B cell (primary cell): ENCODE results near the gene AP3D1. TPM values are rescaled to one million over a fixed set of nuclear protein-coding genes. Genes with fewer than 3 reads are reported as not detected.

Source experiments
- ATAC-seq: fragments of 200-7000 bp; cut with Tn5 transposase; one replicate; pipeline ENCODE4 v1.10.0; 2021; ENCODE audit warnings: low read depth, mild to moderate bottlenecking, moderate number of reproducible peaks, moderate library complexity
- CTCF ChIA-PET: fragments of 350-600 bp; sonication (Branson Sonifier 250); formaldehyde crosslinking; loops from one replicate; lab custom pipeline; 2021; ENCODE audit warnings: antibody characterized with exemption, inconsistent platforms; lab: Charles Lee
- POLR2A ChIA-PET: fragments of 350-600 bp; sonication (Branson Sonifier 250); formaldehyde crosslinking; loops from one replicate; lab custom pipeline; 2021; ENCODE audit warnings: antibody characterized with exemption; lab: Charles Lee
- DNase-seq: peaks from one replicate; pipeline ENCODE4 v3.0.0; 2013
- H2AFZ ChIP-seq: 2 replicates; pipeline ENCODE4 v1.6.1; 2012; ENCODE audit warnings: mild to moderate bottlenecking, low read depth, low read length; ENCODE audit not compliant: insufficient read depth, poor library complexity, severe bottlenecking
- H3K27ac ChIP-seq, 2 donors: 1 replicate in 1 of 2; 2 replicates in 1 of 2; pipeline ENCODE4 v1.5.1; 2012 to 2013; ENCODE audit warnings: low read length in 2 of 2, mild to moderate bottlenecking in 2 of 2, moderate library complexity in 1 of 2
- H3K27me3 ChIP-seq, 4 experiments: fragments of 200-600 bp in 1 of 4; sonication (generic) in 1 of 4; replicated peaks in 1 of 4; 1 replicate in 2 of 4; 2 replicates in 2 of 4; pipeline versions ENCODE4 v1.6.1 to v1.7.0; 2013 to 2016; ENCODE audit warnings: low read length in 3 of 4, mild to moderate bottlenecking in 2 of 4, mixed read lengths in 1 of 4, moderate library complexity in 1 of 4; ENCODE audit not compliant: insufficient read depth in 4 of 4, control insufficient read depth in 3 of 4; ENCODE audit errors: control extremely low read depth in 1 of 4
- H3K36me3 ChIP-seq, 2 experiments: replicated peaks in 1 of 2; 1 replicate in 1 of 2; 2 replicates in 1 of 2; pipeline versions ENCODE4 v1.6.1 to v1.7.1; 2013; ENCODE audit warnings: low read length in 1 of 2; ENCODE audit not compliant: insufficient read depth in 2 of 2, control insufficient read depth in 1 of 2; ENCODE audit errors: control extremely low read depth in 1 of 2, extremely low read depth in 1 of 2
- H3K4me1 ChIP-seq, 2 donors: fragments of 200-600 bp in 1 of 2; sonication (generic) in 1 of 2; 1 replicate in 1 of 2; 2 replicates in 1 of 2; pipeline versions ENCODE4 v1.5.1 to v1.6.1; 2013 to 2017; ENCODE audit warnings: low read length in 2 of 2; ENCODE audit not compliant: control insufficient read depth in 2 of 2, insufficient read depth in 2 of 2
- H3K4me2 ChIP-seq: replicated peaks from 2 replicates; pipeline ENCODE3; 2012; ENCODE audit warnings: mild to moderate bottlenecking, low read depth, low read length; ENCODE audit not compliant: poor library complexity, severe bottlenecking
- H3K4me3 ChIP-seq, 5 experiments: fragments of 200-600 bp in 1 of 5; sonication (generic) in 1 of 5; 1 replicate in 3 of 5; 2 replicates in 2 of 5; pipeline versions ENCODE4 v1.5.1 to v1.7.0; 2011 to 2016; ENCODE audit warnings: low read length in 4 of 5, mild to moderate bottlenecking in 4 of 5, low read depth in 2 of 5, control low read depth in 1 of 5, moderate library complexity in 1 of 5; ENCODE audit not compliant: insufficient read depth in 1 of 5; ENCODE audit errors: control extremely low read depth in 1 of 5, extremely low read depth in 1 of 5
- H3K79me2 ChIP-seq: fragments of 200-600 bp; sonication (generic); one replicate; pipeline ENCODE4 v1.6.0; 2016; ENCODE audit warnings: low read length; ENCODE audit not compliant: control insufficient read depth, insufficient read depth
- H3K9ac ChIP-seq: fragments of 200-600 bp; sonication (generic); 2 replicates; pipeline ENCODE4 v1.6.1; 2017; ENCODE audit warnings: mild to moderate bottlenecking, low read length, moderate library complexity
- H3K9me3 ChIP-seq, 3 donors: one replicate each; pipeline versions ENCODE4 v1.6.1 to v1.7.1; 2013; ENCODE audit warnings: low read length in 2 of 3; ENCODE audit not compliant: control insufficient read depth in 2 of 3, insufficient read depth in 1 of 3; ENCODE audit errors: control extremely low read depth in 1 of 3
- H4K20me1 ChIP-seq: 2 replicates; pipeline ENCODE4 v1.6.0; 2012; ENCODE audit warnings: mild to moderate bottlenecking, low read length; ENCODE audit not compliant: insufficient read depth, control insufficient read depth, poor library complexity, severe bottlenecking
- H3K27ac Mint-ChIP-seq: one replicate; pipeline ENCODE4 v1.8.0; 2021; ENCODE audit warnings: mixed read lengths
- H3K27me3 Mint-ChIP-seq: one replicate; pipeline ENCODE4 v1.8.0; 2021; ENCODE audit warnings: mixed read lengths
- H3K4me1 Mint-ChIP-seq: one replicate; pipeline ENCODE4 v1.8.0; 2021; ENCODE audit warnings: mixed read lengths
- H3K4me3 Mint-ChIP-seq: one replicate; pipeline ENCODE4 v1.8.0; 2021; ENCODE audit warnings: mixed read lengths
- H3K9me3 Mint-ChIP-seq: one replicate; pipeline ENCODE4 v1.8.0; 2022; ENCODE audit warnings: mixed read lengths; ENCODE audit not compliant: insufficient read depth
- EZH2 ChIP-seq: IDR thresholded peaks from 2 replicates; pipeline ENCODE4 v1.6.1; 2012; ENCODE audit warnings: borderline replicate concordance, low read depth, mild to moderate bottlenecking, moderate library complexity, low read length; ENCODE audit not compliant: insufficient read depth, poor library complexity, severe bottlenecking
- WGBS: methylation state at CpG from one replicate; pipeline ENCODE4 v1.1.5; 2013; ENCODE audit warnings: missing lambda C conversion rate; ENCODE audit not compliant: insufficient coverage; 5-methylcytosine and 5-hydroxymethylcytosine counted together
- intact Hi-C: fragments of 100-400 bp; cut with micrococcal nuclease; formaldehyde crosslinking; loops from one replicate; pipeline ENCODE4 v1.10.0; 2022
- polyA plus RNA-seq: library from polyadenylated mRNA; depleted of rRNA; stranded (reverse); fragments of >200 nt; gene quantifications from 2 replicates; pipeline ENCODE4 v1.2.3, GENCODE V29; 2012
- total RNA-seq, 2 donors: library from RNA; stranded (reverse); fragments of 120-200 nt in 1 of 2; gene quantifications; 1 replicate in 1 of 2; 2 replicates in 1 of 2; pipeline versions ENCODE4 v1.2.3 to v1.2.4, GENCODE V29; 2013 to 2022
- TF ChIP-seq, protein P1 (sequence below): fragments of 200-600 bp; IDR thresholded peaks from one replicate; pipeline ENCODE4 v1.8.0; 2022; ENCODE audit warnings: antibody characterized with exemption, mild to moderate bottlenecking

The AP3D1 gene
- total and polyA plus RNA-seq, 2 donors (not counting 1 experiment from before 2014, with no cell fraction given) = 96.4 to 114 TPM

DNA sequence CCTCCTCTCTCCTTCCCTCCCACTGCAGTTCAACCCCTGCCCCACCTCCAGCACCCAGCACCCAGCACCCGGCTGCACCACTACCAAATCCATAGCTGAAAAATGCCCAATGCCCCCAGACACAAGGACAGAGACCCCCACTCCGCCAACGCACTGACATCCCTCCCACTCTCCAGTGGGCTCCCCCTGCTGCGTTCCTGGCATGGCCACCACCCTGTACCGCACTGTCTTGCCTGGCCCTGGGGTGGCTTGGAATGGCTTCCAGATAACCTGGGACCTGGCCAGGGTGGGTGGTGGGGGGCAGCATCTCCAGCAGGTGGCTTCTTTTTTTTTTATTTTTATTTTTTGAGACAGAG lies 94.6 kb downstream of the AP3D1 start:
- Histone ChIP-seq H2AFZ (no peak overlapping the region), H3K4me3 (no peak overlapping the region), H3K4me1 (peaks cover 64 to 88% of the 10 kb centered on the region in 2 donors), H4K20me1 (no peaks in the 10 kb centered on the region), H3K27ac (peak overlapping the region in 1 of 2 donors; percentile 99), H3K4me2 (peak overlapping the region; percentile 77), H3K9me3 (peaks cover 0 to 3% (median 0%) of the 10 kb centered on the region in 3 donors), H3K27me3 (no peaks in the 10 kb centered on the region), H3K79me2 (peaks cover 32% of the 10 kb centered on the region), H3K36me3 (no peaks in the 10 kb centered on the region), H3K9ac (peak overlapping the region; percentile 32)
- DNase-seq (no peak), ATAC-seq (no peak)
- Mint-ChIP-seq H3K27me3 (no peaks in the 10 kb centered on the region), H3K4me1 (peaks cover 62% of the 10 kb centered on the region), H3K9me3 (no peaks in the 10 kb centered on the region), H3K27ac (peak overlapping the region; percentile 81), H3K4me3 (peak overlapping the region; percentile 53)
- ChIA-PET CTCF (interaction anchor here (1.0 to 1.1 kb wide), 2 partner anchors 26 to 34 kb away, joined by 3 read pairs; no protein-coding TSS in a partner anchor), POLR2A (interaction anchor here (0.5 to 1.4 kb wide), 5 partner anchors 15 to 804 kb away, joined by 3 to 5 read pairs (median 3); partner anchors contain the start of gene PEAK3)
- WGBS = 40% methylated on average over 3 of the region's 5 CpGs
- intact Hi-C loops = no loop called here
- TF ChIP-seq, protein P1, sequence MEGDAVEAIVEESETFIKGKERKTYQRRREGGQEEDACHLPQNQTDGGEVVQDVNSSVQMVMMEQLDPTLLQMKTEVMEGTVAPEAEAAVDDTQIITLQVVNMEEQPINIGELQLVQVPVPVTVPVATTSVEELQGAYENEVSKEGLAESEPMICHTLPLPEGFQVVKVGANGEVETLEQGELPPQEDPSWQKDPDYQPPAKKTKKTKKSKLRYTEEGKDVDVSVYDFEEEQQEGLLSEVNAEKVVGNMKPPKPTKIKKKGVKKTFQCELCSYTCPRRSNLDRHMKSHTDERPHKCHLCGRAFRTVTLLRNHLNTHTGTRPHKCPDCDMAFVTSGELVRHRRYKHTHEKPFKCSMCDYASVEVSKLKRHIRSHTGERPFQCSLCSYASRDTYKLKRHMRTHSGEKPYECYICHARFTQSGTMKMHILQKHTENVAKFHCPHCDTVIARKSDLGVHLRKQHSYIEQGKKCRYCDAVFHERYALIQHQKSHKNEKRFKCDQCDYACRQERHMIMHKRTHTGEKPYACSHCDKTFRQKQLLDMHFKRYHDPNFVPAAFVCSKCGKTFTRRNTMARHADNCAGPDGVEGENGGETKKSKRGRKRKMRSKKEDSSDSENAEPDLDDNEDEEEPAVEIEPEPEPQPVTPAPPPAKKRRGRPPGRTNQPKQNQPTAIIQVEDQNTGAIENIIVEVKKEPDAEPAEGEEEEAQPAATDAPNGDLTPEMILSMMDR = no peak
- no peak for TF ChIP-seq EZH2
